IMR-90 (cell line): Measurements from ENCODE around the gene RLN3. TPM values are rescaled to one million over a fixed set of nuclear protein-coding genes. Genes with fewer than 3 reads are reported as not detected.
A peak's percentile ranks its signal among the peaks of the same experiment; 100 is the strongest.

ENCODE experiments used
- ATAC-seq: fragments of 200-7000 bp; cut with Tn5 transposase; 2 replicates; pipeline ENCODE4 v1.9.1; 2020; ENCODE audit warnings: low read depth, mild to moderate bottlenecking, moderate library complexity
- BruUV-seq: library from RNA; stranded (reverse); fragments of 400-500 nt; replicated peaks from 2 replicates; lab custom pipeline; 2021; lab: Mats Ljungman, UMichigan
- CTCF ChIA-PET: fragments of 300-600 bp; formaldehyde crosslinking; extraction: SDS; loops from one replicate; lab custom pipeline; 2021; ENCODE audit warnings: antibody characterized with exemption; lab: Yijun Ruan, JAX
- POLR2A ChIA-PET: fragments of 300-600 bp; sonication (Branson Sonifier 250); formaldehyde crosslinking; loops from one replicate; lab custom pipeline; 2022; ENCODE audit warnings: antibody characterized with exemption; ENCODE audit not compliant: unreplicated experiment; lab: Charles Lee
- DNase-seq: peaks from one replicate; pipeline ENCODE4 v3.0.0; 2013
- H2AFZ ChIP-seq: replicated peaks from 2 replicates; pipeline ENCODE3; 2013; ENCODE audit warnings: low read length, mild to moderate bottlenecking; ENCODE audit not compliant: poor library complexity
- H2AK5ac ChIP-seq: 2 replicates; pipeline ENCODE4 v1.6.1; 2013; ENCODE audit warnings: low read depth, low read length, inconsistent platforms
- H2AK9ac ChIP-seq: replicated peaks from 2 replicates; pipeline ENCODE3; 2013; ENCODE audit warnings: mild to moderate bottlenecking, low read depth, low read length, moderate library complexity; ENCODE audit not compliant: poor library complexity
- H2BK120ac ChIP-seq: 2 replicates; pipeline ENCODE4 v1.6.1; 2013; ENCODE audit warnings: low read depth, low read length, inconsistent platforms
- H2BK15ac ChIP-seq: 3 replicates; pipeline ENCODE4 v1.6.1; 2013; ENCODE audit warnings: low read depth, low read length, inconsistent platforms
- H2BK20ac ChIP-seq: 2 replicates; pipeline ENCODE4 v1.6.1; 2013; ENCODE audit warnings: low read depth, mild to moderate bottlenecking, inconsistent platforms, low read length, moderate library complexity
- H2BK5ac ChIP-seq: 2 replicates; pipeline ENCODE4 v1.6.1; 2013; ENCODE audit warnings: mild to moderate bottlenecking, low read depth, low read length, inconsistent platforms; ENCODE audit not compliant: poor library complexity, severe bottlenecking
- H3K14ac ChIP-seq: replicated peaks from 2 replicates; pipeline ENCODE4 v1.6.1; 2013; ENCODE audit warnings: low read depth, low read length, inconsistent platforms
- H3K18ac ChIP-seq: 2 replicates; pipeline ENCODE4 v1.6.1; 2013; ENCODE audit warnings: low read depth, low read length, control low read depth
- H3K23ac ChIP-seq: 2 replicates; pipeline ENCODE4 v1.6.1; 2013; ENCODE audit warnings: low read depth, low read length, inconsistent platforms
- H3K27ac ChIP-seq: 2 replicates; pipeline ENCODE4 v1.5.1; 2013; ENCODE audit warnings: mild to moderate bottlenecking, control low read depth, low read length; ENCODE audit not compliant: insufficient read depth
- H3K27me3 ChIP-seq: 2 replicates; pipeline ENCODE4 v1.6.1; 2013; ENCODE audit warnings: low read length; ENCODE audit not compliant: control insufficient read depth, insufficient read depth
- H3K36me3 ChIP-seq: 2 replicates; pipeline ENCODE4 v1.6.1; 2013; ENCODE audit warnings: low read length, mixed read lengths; ENCODE audit not compliant: control insufficient read depth, insufficient read depth
- H3K4ac ChIP-seq: 2 replicates; pipeline ENCODE4 v1.6.1; 2013; ENCODE audit warnings: low read depth, low read length, inconsistent platforms
- H3K4me1 ChIP-seq: 2 replicates; pipeline ENCODE4 v1.6.1; 2013; ENCODE audit warnings: low read length, mixed read lengths; ENCODE audit not compliant: control insufficient read depth, insufficient read depth
- H3K4me2 ChIP-seq: 2 replicates; pipeline ENCODE4 v1.6.1; 2013; ENCODE audit warnings: low read depth, mild to moderate bottlenecking, control low read depth, low read length, moderate library complexity
- H3K4me3 ChIP-seq: 2 replicates; pipeline ENCODE4 v1.5.1; 2013; ENCODE audit warnings: low read depth, mild to moderate bottlenecking, control low read depth, low read length, moderate library complexity; ENCODE audit not compliant: insufficient read depth
- H3K56ac ChIP-seq: 2 replicates; pipeline ENCODE4 v1.6.1; 2013; ENCODE audit warnings: low read length, inconsistent platforms; ENCODE audit not compliant: insufficient read depth; ENCODE audit errors: extremely low read depth
- H3K79me1 ChIP-seq, 2 experiments: 2 replicates each; pipeline ENCODE4 v1.6.1; 2013; ENCODE audit warnings: low read length in 2 of 2, inconsistent platforms in 1 of 2, low read depth in 1 of 2
- H3K9ac ChIP-seq: 2 replicates; pipeline ENCODE4 v1.6.1; 2013; ENCODE audit warnings: low read depth, low read length, control low read depth
- H3K9me1 ChIP-seq: 2 replicates; pipeline ENCODE4 v1.6.1; 2013; ENCODE audit warnings: low read length, inconsistent platforms; ENCODE audit not compliant: insufficient read depth
- H3K9me3 ChIP-seq: 2 replicates; pipeline ENCODE4 v1.6.1; 2013; ENCODE audit warnings: low read length; ENCODE audit not compliant: control insufficient read depth, insufficient read depth
- H4K20me1 ChIP-seq: 2 replicates; pipeline ENCODE4 v1.6.1; 2013; ENCODE audit warnings: low read length, inconsistent platforms; ENCODE audit not compliant: insufficient read depth
- H4K5ac ChIP-seq: 2 replicates; pipeline ENCODE4 v1.6.1; 2013; ENCODE audit warnings: mild to moderate bottlenecking, low read depth, low read length, control low read depth
- H4K8ac ChIP-seq, 2 experiments: 2 replicates each; pipeline ENCODE4 v1.6.1; 2013; ENCODE audit warnings: low read depth in 2 of 2, low read length in 2 of 2, control low read depth in 1 of 2, inconsistent platforms in 1 of 2
- H4K91ac ChIP-seq: 2 replicates; pipeline ENCODE4 v1.6.1; 2013; ENCODE audit warnings: low read depth, low read length, inconsistent platforms; ENCODE audit not compliant: insufficient read depth
- CHD1 ChIP-seq: IDR thresholded peaks from 2 replicates; pipeline ENCODE4 v1.6.1; 2012; ENCODE audit warnings: low read depth, low read length, improper control_type of control experiment
- NFE2L2 ChIP-seq: fragments of 150-350 bp; IDR thresholded peaks from 2 replicates; pipeline ENCODE4 v1.6.1; 2016; ENCODE audit warnings: low read depth, mild to moderate bottlenecking, low read length
- WGBS, 2 experiments: methylation state at CpG; one replicate each; pipeline versions ENCODE4 v1.1.5 to v1.1.7; 2013; ENCODE audit warnings: missing lambda C conversion rate in 2 of 2; ENCODE audit not compliant: insufficient read length in 1 of 2; ENCODE audit errors: extremely low coverage in 2 of 2; 5-methylcytosine and 5-hydroxymethylcytosine counted together
- dilution Hi-C: fragments of 300-500 bp; cut with HindIII; formaldehyde crosslinking; loops from one replicate; pipeline ENCODE4 v1.14.3; 2018; ENCODE audit warnings: low sequenced_read_pairs; ENCODE audit not compliant: unreplicated experiment
- in situ Hi-C: fragments of 300-500 bp; cut with MboI; formaldehyde crosslinking; loops from 3 replicates; pipeline ENCODE4 v1.14.3; 2019; ENCODE audit warnings: low sequenced_read_pairs, inconsistent platforms, mixed read lengths
- intact Hi-C: fragments of 100-400 bp; cut with micrococcal nuclease; formaldehyde crosslinking; loops from 2 replicates; pipeline ENCODE4 v1.10.0; 2022
- polyA plus RNA-seq, 3 experiments: library from polyadenylated mRNA; depleted of rRNA; stranded (reverse); fragments of >200 nt; gene quantifications; 2 replicates each; pipeline ENCODE4 v1.2.3, GENCODE V29; 2012; ENCODE audit warnings: low replicate concordance in 1 of 3
- total RNA-seq: library from RNA; depleted of rRNA; stranded (reverse); fragments of >200 nt; gene quantifications from 2 replicates; pipeline ENCODE4 v1.2.3, GENCODE V29; 2012
- TF ChIP-seq, protein P1 (sequence below): fragments of 150-350 bp; IDR thresholded peaks from 2 replicates; pipeline ENCODE4 v1.6.1; 2016; ENCODE audit warnings: low read depth, mild to moderate bottlenecking, low read length, moderate library complexity, borderline replicate concordance

Gene RLN3
- total and polyA plus RNA-seq, 2 of the 4 experiments (the other 2 are of a cell fraction) = not detected

- Histone ChIP-seq H2AK9ac (no peak overlapping the region), H3K27me3 (no peaks in the 10 kb centered on the region), H2AFZ (no peak overlapping the region), H3K18ac (no peak overlapping the region), H4K20me1 (peaks cover 5% of the 10 kb centered on the region; the same call in 1 of the 2 replicates), H4K8ac (no peak overlapping the region), H3K4me1 (no peaks in the 10 kb centered on the region), H2AK5ac (no peak overlapping the region), H3K9ac (no peak overlapping the region), H4K5ac (no peak overlapping the region), H3K9me3 (peaks cover 10% of the 10 kb centered on the region), H2BK120ac (no peak overlapping the region), H3K9me1 (peaks cover 7% of the 10 kb centered on the region; the same call in 1 of the 2 replicates), H3K27ac (no peak overlapping the region), H3K23ac (no peak overlapping the region), H3K79me1 (peaks cover 16 to 37% of the 10 kb centered on the region in 2 experiments), H2BK5ac (no peak overlapping the region), H3K4me2 (no peak overlapping the region), H4K91ac (no peak overlapping the region), H3K4me3 (no peak overlapping the region), H3K36me3 (peaks cover 18% of the 10 kb centered on the region), H2BK15ac (no peak overlapping the region), H3K56ac (no peak overlapping the region), H2BK20ac (no peak overlapping the region), H3K4ac (no peak overlapping the region), H3K14ac (no peak overlapping the region)
- BruUV-seq = no TSS peak
- CTCF ChIA-PET = no interaction called here
- 97% methylated on average over 5 of the region's 13 CpGs; no CpG with 5 or more reads in 1 of the 2 experiments for WGBS, 2 experiments
- intact Hi-C loops = no loop called here
- dilution Hi-C loops = no loop called here
- DNase-seq (peak; percentile 43), ATAC-seq (0 out of 2 replicates have a peak, but pooled peaks have one; percentile 27)
- in situ Hi-C loops = no loop called here
- POLR2A ChIA-PET = interaction anchor here (0.6 kb wide), 1 partner anchor 36 kb away, joined by 3 read pairs; no protein-coding TSS in a partner anchor
- TF ChIP-seq, protein P1, sequence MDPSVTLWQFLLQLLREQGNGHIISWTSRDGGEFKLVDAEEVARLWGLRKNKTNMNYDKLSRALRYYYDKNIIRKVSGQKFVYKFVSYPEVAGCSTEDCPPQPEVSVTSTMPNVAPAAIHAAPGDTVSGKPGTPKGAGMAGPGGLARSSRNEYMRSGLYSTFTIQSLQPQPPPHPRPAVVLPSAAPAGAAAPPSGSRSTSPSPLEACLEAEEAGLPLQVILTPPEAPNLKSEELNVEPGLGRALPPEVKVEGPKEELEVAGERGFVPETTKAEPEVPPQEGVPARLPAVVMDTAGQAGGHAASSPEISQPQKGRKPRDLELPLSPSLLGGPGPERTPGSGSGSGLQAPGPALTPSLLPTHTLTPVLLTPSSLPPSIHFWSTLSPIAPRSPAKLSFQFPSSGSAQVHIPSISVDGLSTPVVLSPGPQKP = no peak
- TF ChIP-seq NFE2L2 = no peak
- no peak for TF ChIP-seq CHD1
Observed at GRCh38 chr19:13995017-13995728, 32.8 kb upstream of the RLN3 start.
